Ovary (tissue), 9 donors: ENCODE measurements around the gene ALOXE3. TPM values are rescaled to one million over a fixed set of nuclear protein-coding genes. Genes with fewer than 3 reads are reported as not detected.
A peak's percentile ranks its signal among the peaks of the same experiment; 100 is the strongest.

Source experiments
- DNase-seq, 5 donors: peaks; one replicate each; pipeline ENCODE4 v3.0.0-alpha.2; 2019 to 2020
- H3K27ac ChIP-seq, 2 donors: fragments of 200-600 bp; one replicate each; pipeline versions ENCODE4 v1.5.1 to v1.8.0; 2019 to 2022
- H3K27me3 ChIP-seq: fragments of 200-600 bp; one replicate; pipeline ENCODE4 v1.8.0; 2022
- H3K36me3 ChIP-seq: fragments of 200-600 bp; sonication (generic); one replicate; pipeline ENCODE4 v1.5.1; 2019
- H3K4me1 ChIP-seq: one replicate; pipeline ENCODE4 v1.8.1; 2013; ENCODE audit warnings: mild to moderate bottlenecking, moderate library complexity; ENCODE audit not compliant: insufficient read depth
- H3K4me3 ChIP-seq: fragments of 200-600 bp; sonication (generic); one replicate; pipeline ENCODE4 v1.5.1; 2017
- H3K9me3 ChIP-seq, 2 donors: fragments of 200-600 bp in 1 of 2; sonication (generic) in 1 of 2; one replicate each; pipeline versions ENCODE4 v1.5.1 to v1.8.1; 2013 to 2019; ENCODE audit warnings: mild to moderate bottlenecking in 1 of 2, moderate library complexity in 1 of 2
- EP300 ChIP-seq: sonication (generic); formaldehyde crosslinking; IDR thresholded peaks from one replicate; pipeline ENCODE4 v1.6.1; 2017; ENCODE audit warnings: antibody characterized with exemption
- POLR2A ChIP-seq: fragments of 450-650 bp; IDR thresholded peaks from one replicate; pipeline ENCODE4 v1.6.1; 2017; ENCODE audit warnings: antibody characterized with exemption, mild to moderate bottlenecking, moderate library complexity
- WGBS, 3 donors: extraction: QIAGEN DNeasy Blood & Tissue Kit in 1 of 3; methylation state at CpG; one replicate each; pipeline versions ENCODE4 v1.1.5 to v1.1.7; 2013 to 2017; 5-methylcytosine and 5-hydroxymethylcytosine counted together
- intact Hi-C, 4 donors: fragments of 100-400 bp; cut with DNase I; formaldehyde crosslinking; loops; one replicate each; pipeline versions ENCODE4 v1.11.0 to v1.15.1; 2022 to 2023
- polyA plus RNA-seq, 2 donors: library from polyadenylated mRNA; stranded (reverse); fragments of 200-250 nt in 1 of 2; fragments of 350-450 nt in 1 of 2; fragmentation: Illumina TruSeq in 1 of 2; extraction: RNeasy Lipid Tissue Mini Kit (QIAGEN cat#74804) in 1 of 2; gene quantifications; one replicate each; pipeline ENCODE4 v1.2.3, GENCODE V29; 2013 to 2014
- total RNA-seq, 7 donors: library from RNA; depleted of rRNA in 2 of 7; stranded (reverse); fragments of >200 nt in 2 of 7; fragmentation: NEBNext Ultra II Directional in 3 of 7; extraction: Animal tissue kit (Norgen Biotek cat#: 25700) in 3 of 7; gene quantifications; one replicate each; pipeline versions ENCODE4 v1.1.0 to v1.2.4, GENCODE V29; 2016 to 2023
- TF ChIP-seq, protein P1 (sequence below), 3 donors: fragments of 450-650 bp in 2 of 3; fragments of 200-600 bp in 1 of 3; IDR thresholded peaks; one replicate each; pipeline versions ENCODE4 v1.5.1 to v1.8.0; 2016 to 2022; ENCODE audit warnings: antibody characterized with exemption in 3 of 3, mild to moderate bottlenecking in 1 of 3
- donor health status: DM: no; HTN: no; CAD: no; lungs with moderate emphysema.
- donor health status: DM: no; HTN: no; CAD: no.
- donor health status: Bipolar disorder and iron deficiency.
- donor health status: DM: yes; HTN: yes; CAD: no.
- donor health status: DM: no; HTN: no; CAD: no.
- donor health status: DM: yes; HTN: yes; CAD: no.

Gene ALOXE3
- total and polyA plus RNA-seq, 9 donors: 0.07 TPM; not detected in 8

DNA sequence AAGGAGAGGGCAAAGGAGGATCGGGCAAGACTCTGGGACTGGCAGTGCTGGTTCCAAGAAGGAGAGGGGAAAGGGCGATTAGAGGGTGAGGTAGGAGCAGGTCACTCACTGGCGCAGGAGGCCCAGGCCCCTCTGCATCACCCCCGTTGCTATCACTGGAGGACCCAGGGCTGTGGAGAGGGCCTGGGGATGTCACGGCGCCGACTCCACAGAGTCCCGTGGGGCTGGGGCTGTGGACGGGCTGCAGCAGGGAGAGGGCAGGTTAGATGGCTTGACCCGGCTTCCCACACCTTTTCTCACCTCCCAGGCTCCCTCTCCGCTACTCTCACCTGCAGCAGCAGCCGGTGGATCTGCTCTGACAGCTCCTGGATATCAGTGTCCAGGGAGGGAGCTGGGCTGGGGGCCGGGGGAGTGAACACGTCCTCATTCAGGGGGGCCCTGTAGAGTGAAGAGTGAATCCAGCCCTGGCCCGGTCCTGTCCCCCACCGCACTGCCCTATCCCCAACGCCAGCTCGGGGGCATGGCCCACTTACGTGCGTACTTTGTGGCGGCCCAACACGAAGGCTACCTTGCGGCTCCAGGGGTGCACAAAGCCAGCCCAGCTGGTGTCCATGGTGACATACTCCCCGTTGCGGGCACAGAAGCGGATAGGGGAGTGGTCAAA is 29.0 kb upstream of the ALOXE3 start:
- Histone ChIP-seq H3K4me3 (no peak overlapping the region), H3K9me3 (no peaks in the 10 kb centered on the region), H3K27ac (peak overlapping the region; percentile 32 to 69), H3K36me3 (no peaks in the 10 kb centered on the region), H3K27me3 (no peaks in the 10 kb centered on the region), H3K4me1 (peaks cover 4% of the 10 kb centered on the region)
- DNase-seq: peak in 3 of 5 donors; percentile 23 to 55 (median 38)
- 81 to 85% (median 82%) methylated on average over 26 of the region's 26 CpGs for WGBS, 3 donors
- intact Hi-C loops: no loop called here
- TF ChIP-seq EP300 (no peak), POLR2A (no peak)
- TF ChIP-seq, protein P1, sequence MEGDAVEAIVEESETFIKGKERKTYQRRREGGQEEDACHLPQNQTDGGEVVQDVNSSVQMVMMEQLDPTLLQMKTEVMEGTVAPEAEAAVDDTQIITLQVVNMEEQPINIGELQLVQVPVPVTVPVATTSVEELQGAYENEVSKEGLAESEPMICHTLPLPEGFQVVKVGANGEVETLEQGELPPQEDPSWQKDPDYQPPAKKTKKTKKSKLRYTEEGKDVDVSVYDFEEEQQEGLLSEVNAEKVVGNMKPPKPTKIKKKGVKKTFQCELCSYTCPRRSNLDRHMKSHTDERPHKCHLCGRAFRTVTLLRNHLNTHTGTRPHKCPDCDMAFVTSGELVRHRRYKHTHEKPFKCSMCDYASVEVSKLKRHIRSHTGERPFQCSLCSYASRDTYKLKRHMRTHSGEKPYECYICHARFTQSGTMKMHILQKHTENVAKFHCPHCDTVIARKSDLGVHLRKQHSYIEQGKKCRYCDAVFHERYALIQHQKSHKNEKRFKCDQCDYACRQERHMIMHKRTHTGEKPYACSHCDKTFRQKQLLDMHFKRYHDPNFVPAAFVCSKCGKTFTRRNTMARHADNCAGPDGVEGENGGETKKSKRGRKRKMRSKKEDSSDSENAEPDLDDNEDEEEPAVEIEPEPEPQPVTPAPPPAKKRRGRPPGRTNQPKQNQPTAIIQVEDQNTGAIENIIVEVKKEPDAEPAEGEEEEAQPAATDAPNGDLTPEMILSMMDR (IDR thresholded peaks at IDR 0.05): no peak

GRCh38 chr17:8146381-8147140 is 28.2 kb upstream of the ALOXE3 start:
- 80 to 86% (median 83%) methylated on average over 14 of the region's 14 CpGs for WGBS, 3 donors

DNA sequence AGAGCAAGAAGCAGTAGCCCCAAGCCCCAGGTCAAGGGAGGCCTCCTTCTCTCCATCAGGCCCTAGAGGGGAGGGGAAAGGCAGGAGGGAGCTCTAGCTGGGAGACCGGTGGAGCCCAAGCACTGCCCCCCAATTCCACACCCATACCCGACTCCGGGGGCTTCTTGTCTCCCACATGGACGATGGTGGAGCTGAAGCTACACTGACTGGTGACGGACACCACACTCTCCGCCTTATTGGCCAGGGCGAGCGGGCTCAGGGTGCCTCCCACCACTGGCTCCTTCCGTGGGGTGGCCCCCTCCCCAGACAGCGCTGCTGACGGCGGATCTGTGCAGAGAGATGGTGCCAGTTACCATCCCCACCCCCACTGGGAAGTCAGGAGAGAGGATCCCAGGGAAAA is 27.5 kb upstream of the ALOXE3 start:
- Histone ChIP-seq H3K4me1 (peaks cover 3% of the 10 kb centered on the region), H3K9me3 (no peaks in the 10 kb centered on the region), H3K4me3 (no peak overlapping the region), H3K36me3 (no peaks in the 10 kb centered on the region), H3K27ac (peak overlapping the region; percentile 32 to 69), H3K27me3 (no peaks in the 10 kb centered on the region)
- WGBS, 3 donors: 85 to 89% (median 85%) methylated on average over 12 of the region's 12 CpGs
- no peak for TF ChIP-seq EP300
- TF ChIP-seq, protein P1 (IDR thresholded peaks at IDR 0.05): no peak
- no peak for TF ChIP-seq POLR2A
- DNase-seq: peak in 3 of 5 donors; percentile 25 to 54 (median 46)
- intact Hi-C loops: no loop called here

More at GRCh38 chr17:8146381-8147140, 28.2 kb upstream of the ALOXE3 start:
- TF ChIP-seq, protein P1 (IDR thresholded peaks at IDR 0.05): no peak
- TF ChIP-seq POLR2A: no peak
- TF ChIP-seq EP300: no peak
- H3K36me3 ChIP-seq: no peaks in the 10 kb centered on the region
- peak in 3 of 5 donors; percentile 11 to 41 (median 29) for DNase-seq
- no peaks in the 10 kb centered on the region for H3K9me3 ChIP-seq
- intact Hi-C loops: no loop called here
- peak overlapping the region; percentile 32 to 69 for H3K27ac ChIP-seq
- no peak overlapping the region for H3K4me3 ChIP-seq
- H3K4me1 ChIP-seq: peaks cover 4% of the 10 kb centered on the region
- no peaks in the 10 kb centered on the region for H3K27me3 ChIP-seq

GRCh38 chr17:8144401-8145231 is 26.3 kb upstream of the ALOXE3 start:
- H3K36me3 ChIP-seq: no peaks in the 10 kb centered on the region

More at GRCh38 chr17:8144401-8145231, 26.3 kb upstream of the ALOXE3 start:
- Histone ChIP-seq H3K4me3 (no peak overlapping the region), H3K9me3 (no peaks in the 10 kb centered on the region), H3K4me1 (no peaks in the 10 kb centered on the region), H3K27me3 (no peaks in the 10 kb centered on the region), H3K27ac (no peak overlapping the region)
- intact Hi-C loops: no loop called here
- WGBS, 3 donors: 87 to 88% (median 87%) methylated on average over 15 of the region's 15 CpGs
- TF ChIP-seq POLR2A (no peak), EP300 (no peak)
- TF ChIP-seq, protein P1 (IDR thresholded peaks at IDR 0.05): no peak
- peak in 4 of 5 donors; percentile 20 to 54 (median 32) for DNase-seq
